GM19452 (cell line): Measurements from ENCODE around the gene PORCN.
"Not testable (repeated sequence)": the region's sequence is repeated elsewhere in the genome, so short reads cannot be mapped to it uniquely, and the experiment has no call there.

Source experiments
- ATAC-seq: cut with Tn5 transposase; IDR thresholded peaks from one replicate; pipeline ENCODE4 v1.9.1; 2021; ENCODE audit not compliant: unreplicated experiment

PORCN gene

GRCh38 chrX:48539345-48540027, 30.7 kb downstream of the PORCN start, which contains the start of gene TBC1D25:
TBC1D25 (plus strand) TSS chrX:48539714; CDS start chrX:48539798, 84 bp downstream.
- peak; percentile 83 for ATAC-seq

GRCh38 chrX:48540028-48540375, 31.2 kb downstream of the PORCN start:
- ATAC-seq = peak; percentile 26

GRCh38 chrX:48540480-48540879, 31.7 kb downstream of the PORCN start:
- ATAC-seq = no peak

- no peak for ATAC-seq
Measured at GRCh38 chrX:48541140-48541814, 32.5 kb downstream of the PORCN start.

GRCh38 chrX:48548871-48549270, 40.1 kb downstream of the PORCN start:
- ATAC-seq = no peak

- not testable (repeated sequence) for ATAC-seq
Measured at GRCh38 chrX:48555731-48556325, 47.0 kb downstream of the PORCN start.

- ATAC-seq = no peak
Measured at GRCh38 chrX:48558271-48558670, 49.5 kb downstream of the PORCN start.

- no peak for ATAC-seq
Measured at GRCh38 chrX:48559636-48560035, 50.8 kb downstream of the PORCN start.

- ATAC-seq = no peak
Measured at GRCh38 chrX:48560056-48560455, 51.3 kb downstream of the PORCN start.

- no peak for ATAC-seq
Measured at GRCh38 chrX:48560681-48561080, 51.9 kb downstream of the PORCN start.

GRCh38 chrX:48569958-48570357, 61.2 kb downstream of the PORCN start:
- no peak for ATAC-seq
